Karpas-422 (cell line): Measurements from ENCODE around the gene GSPT1. TPM values are rescaled to one million over a fixed set of nuclear protein-coding genes. Genes with fewer than 3 reads are reported as not detected.

Experiments used
- DNase-seq: peaks from one replicate; pipeline ENCODE4 v3.0.0-alpha.2; 2015
- H2AFZ ChIP-seq: fragments of 200-600 bp; sonication (generic); 2 replicates; pipeline ENCODE4 v1.6.1; 2014; ENCODE audit warnings: antibody characterized with exemption, low read length, mixed read lengths
- H3K27ac ChIP-seq: fragments of 200-600 bp; sonication (generic); 2 replicates; pipeline ENCODE4 v1.5.1; 2014; ENCODE audit warnings: mild to moderate bottlenecking, low read length, moderate library complexity
- H3K27me3 ChIP-seq: fragments of 200-600 bp; sonication (generic); 2 replicates; pipeline ENCODE4 v1.6.1; 2014; ENCODE audit warnings: low read length, mixed read lengths
- H3K36me3 ChIP-seq: fragments of 200-600 bp; sonication (generic); 2 replicates; pipeline ENCODE4 v1.6.1; 2014; ENCODE audit warnings: low read length, mixed read lengths; ENCODE audit not compliant: insufficient read depth
- H3K4me1 ChIP-seq: fragments of 200-600 bp; sonication (generic); 2 replicates; pipeline ENCODE4 v1.6.1; 2014; ENCODE audit warnings: mild to moderate bottlenecking, low read length, mixed read lengths
- H3K4me2 ChIP-seq: fragments of 200-600 bp; sonication (generic); 2 replicates; pipeline ENCODE4 v1.6.1; 2014; ENCODE audit warnings: low read length, low read depth, mild to moderate bottlenecking; ENCODE audit not compliant: poor library complexity, severe bottlenecking
- H3K4me3 ChIP-seq: fragments of 200-600 bp; sonication (generic); 2 replicates; pipeline ENCODE4 v1.5.1; 2014; ENCODE audit warnings: mild to moderate bottlenecking, antibody characterized with exemption, low read length, mixed read lengths
- H3K79me2 ChIP-seq: fragments of 200-600 bp; sonication (generic); 2 replicates; pipeline ENCODE4 v1.6.1; 2014; ENCODE audit warnings: mild to moderate bottlenecking, low read length, mixed read lengths
- H3K9ac ChIP-seq: fragments of 200-600 bp; sonication (generic); 2 replicates; pipeline ENCODE4 v1.6.0; 2014; ENCODE audit warnings: low read length
- H3K9me2 ChIP-seq: fragments of 200-600 bp; sonication (generic), shearing (Covaris generic); replicated peaks from 2 replicates; pipeline ENCODE4 v1.6.0; 2014; ENCODE audit warnings: mild to moderate bottlenecking, low read length, moderate library complexity; ENCODE audit not compliant: insufficient read depth
- H3K9me3 ChIP-seq: fragments of 300-700, 200-600 bp; sonication (generic); 2 replicates; pipeline ENCODE4 v1.6.1; 2014; ENCODE audit warnings: low read length, mixed read lengths
- H4K20me1 ChIP-seq: fragments of 200-600 bp; sonication (generic); 2 replicates; pipeline ENCODE4 v1.6.1; 2014; ENCODE audit warnings: mild to moderate bottlenecking, antibody characterized with exemption, low read length, low read depth; ENCODE audit not compliant: insufficient read depth
- total RNA-seq: library from RNA; depleted of rRNA; stranded (reverse); fragments of >200 nt; shearing (Covaris generic); gene quantifications from 2 replicates; pipeline ENCODE4 v1.2.3, GENCODE V29; 2014; ENCODE audit warnings: low replicate concordance

GSPT1 gene
- total RNA-seq, 1 experiment from 2014 or later: 80.2 TPM

GRCh38 chr16:11862489-11862888 lies 53.3 kb downstream of the GSPT1 start:
- DNase-seq: no peak
- H3K79me2 ChIP-seq: peaks cover 76% of the 10 kb centered on the region
- H3K4me3 ChIP-seq: no peak overlapping the region
- no peaks in the 10 kb centered on the region for H4K20me1 ChIP-seq
- H3K9me2 ChIP-seq: no peaks in the 10 kb centered on the region
- H3K9me3 ChIP-seq: no peaks in the 10 kb centered on the region
- 0 out of 2 replicates have a peak overlapping the region, but pooled peaks have one; percentile 2 for H3K27ac ChIP-seq
- no peak overlapping the region for H2AFZ ChIP-seq
- no peak overlapping the region for H3K4me2 ChIP-seq
- H3K4me1 ChIP-seq: peaks cover 21% of the 10 kb centered on the region
- H3K27me3 ChIP-seq: no peaks in the 10 kb centered on the region
- peaks cover 4% of the 10 kb centered on the region; the same call in 1 of the 2 replicates for H3K36me3 ChIP-seq
- H3K9ac ChIP-seq: no peak overlapping the region

- H3K27me3 ChIP-seq: no peaks in the 10 kb centered on the region
- DNase-seq: no peak
- peaks cover 8% of the 10 kb centered on the region; the same call in 1 of the 2 replicates for H3K36me3 ChIP-seq
- H3K9me3 ChIP-seq: no peaks in the 10 kb centered on the region
- H3K79me2 ChIP-seq: peaks cover 79% of the 10 kb centered on the region
- H3K9me2 ChIP-seq: no peaks in the 10 kb centered on the region
- H2AFZ ChIP-seq: no peak overlapping the region
- peaks cover 21% of the 10 kb centered on the region for H3K4me1 ChIP-seq
- no peak overlapping the region for H3K4me3 ChIP-seq
- H4K20me1 ChIP-seq: no peaks in the 10 kb centered on the region
- H3K9ac ChIP-seq: no peak overlapping the region
- H3K4me2 ChIP-seq: no peak overlapping the region
- no peak overlapping the region for H3K27ac ChIP-seq
Observed at GRCh38 chr16:11857161-11857560, 58.6 kb downstream of the GSPT1 start.

GRCh38 chr16:11852092-11852809 lies 63.5 kb downstream of the GSPT1 start:
- Histone ChIP-seq H3K4me1 (peaks cover 29% of the 10 kb centered on the region), H3K4me2 (peak overlapping the region; percentile 83), H3K4me3 (peak overlapping the region; percentile 100), H3K9me3 (no peaks in the 10 kb centered on the region), H4K20me1 (0 out of 2 replicates have a peak, but pooled peaks cover 17% of the 10 kb centered on the region), H3K36me3 (peaks cover 32% of the 10 kb centered on the region), H3K27me3 (no peaks in the 10 kb centered on the region), H3K9me2 (no peaks in the 10 kb centered on the region), H3K27ac (peak overlapping the region; percentile 58; the same call in 1 of the 2 replicates), H3K9ac (peak overlapping the region; percentile 100), H3K79me2 (peaks cover 93% of the 10 kb centered on the region), H2AFZ (no peak overlapping the region; the same call in 1 of the 2 replicates)
- DNase-seq: peak; percentile 53

- peaks cover 29% of the 10 kb centered on the region for H3K4me1 ChIP-seq
- peak within 1 kb of the TSS; percentile 58 for H3K27ac ChIP-seq
- 0 out of 2 replicates have a peak, but pooled peaks cover 17% of the 10 kb centered on the region for H4K20me1 ChIP-seq
- H3K27me3 ChIP-seq: no peaks in the 10 kb centered on the region
- peaks cover 37% of the 10 kb centered on the region for H3K36me3 ChIP-seq
- peaks cover 92% of the 10 kb centered on the region for H3K79me2 ChIP-seq
- peak within 1 kb of the TSS; percentile 83 for H3K4me2 ChIP-seq
- H3K9ac ChIP-seq: peak within 1 kb of the TSS; percentile 100
- DNase-seq: peak; percentile 98
- no peaks in the 10 kb centered on the region for H3K9me3 ChIP-seq
- peak within 1 kb of the TSS; percentile 60 for H2AFZ ChIP-seq
- H3K4me3 ChIP-seq: peak within 1 kb of the TSS; percentile 100
- H3K9me2 ChIP-seq: no peaks in the 10 kb centered on the region
Observed at GRCh38 chr16:11851294-11852091, 64.3 kb downstream of the GSPT1 start, which contains the start of gene RSL1D1. Gene RSL1D1 (minus strand): TSS chr16:11851542. CDS start chr16:11851512, 30 bp downstream.

DNA sequence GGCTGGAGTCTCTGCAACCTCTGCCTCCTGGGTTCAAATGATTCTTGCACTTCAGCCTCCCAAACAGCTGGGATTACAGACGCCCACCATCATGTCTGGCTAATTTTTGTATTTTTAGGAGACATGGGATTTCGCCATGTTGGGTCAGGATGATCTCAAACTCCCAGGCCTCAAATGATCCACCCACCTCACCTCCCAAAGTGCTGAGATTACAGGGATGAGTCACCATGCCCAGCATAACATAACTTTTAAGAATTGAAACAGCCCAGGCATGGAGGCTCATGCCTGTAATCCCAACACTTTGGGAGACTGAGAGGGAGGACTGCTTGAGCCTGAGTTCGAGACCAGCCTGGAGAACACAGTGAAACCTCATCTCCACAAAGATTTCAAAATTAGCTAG lies 66.9 kb downstream of the GSPT1 start:
- no peak overlapping the region for H3K9ac ChIP-seq
- peaks cover 80% of the 10 kb centered on the region for H3K79me2 ChIP-seq
- H3K4me1 ChIP-seq: peaks cover 19% of the 10 kb centered on the region
- peaks cover 29% of the 10 kb centered on the region for H4K20me1 ChIP-seq
- H3K4me2 ChIP-seq: no peak overlapping the region
- H3K9me3 ChIP-seq: no peaks in the 10 kb centered on the region
- no peak overlapping the region for H3K4me3 ChIP-seq
- DNase-seq: no peak
- H2AFZ ChIP-seq: no peak overlapping the region
- no peaks in the 10 kb centered on the region for H3K9me2 ChIP-seq
- peaks cover 60% of the 10 kb centered on the region for H3K36me3 ChIP-seq
- no peak overlapping the region for H3K27ac ChIP-seq
- no peaks in the 10 kb centered on the region for H3K27me3 ChIP-seq

DNA sequence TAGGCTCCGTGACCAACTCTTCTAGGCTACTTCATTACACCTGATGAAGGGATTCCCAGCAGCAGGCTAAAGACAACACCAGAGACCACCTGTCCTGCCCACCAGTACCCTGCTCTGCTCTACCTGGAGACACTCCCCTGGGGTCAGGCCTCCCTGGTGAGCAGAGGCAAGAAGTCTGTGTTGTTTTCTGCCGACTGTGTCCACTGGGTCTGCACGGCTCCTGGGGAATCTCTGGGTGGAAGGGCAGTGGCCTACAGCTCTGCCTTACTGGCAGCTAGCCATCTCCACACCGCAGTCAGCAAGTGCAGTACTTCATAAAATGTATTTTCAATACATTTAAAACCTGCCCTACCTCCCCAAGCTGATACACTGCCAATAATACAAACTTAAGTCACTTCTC lies 71.3 kb downstream of the GSPT1 start:
- Histone ChIP-seq H3K4me1 (no peaks in the 10 kb centered on the region), H3K4me2 (no peak overlapping the region), H3K27ac (no peak overlapping the region), H3K9me3 (no peaks in the 10 kb centered on the region), H3K36me3 (peaks cover 82% of the 10 kb centered on the region), H3K9me2 (no peaks in the 10 kb centered on the region), H3K9ac (no peak overlapping the region), H3K4me3 (no peak overlapping the region), H4K20me1 (peaks cover 34% of the 10 kb centered on the region), H3K79me2 (peaks cover 42% of the 10 kb centered on the region), H2AFZ (no peak overlapping the region), H3K27me3 (no peaks in the 10 kb centered on the region)
- no peak for DNase-seq

- Histone ChIP-seq H3K4me3 (no peak overlapping the region), H3K27me3 (no peaks in the 10 kb centered on the region), H3K4me1 (no peaks in the 10 kb centered on the region), H3K79me2 (peaks cover 36% of the 10 kb centered on the region), H2AFZ (no peak overlapping the region), H3K9me3 (no peaks in the 10 kb centered on the region), H3K9ac (no peak overlapping the region), H3K27ac (no peak overlapping the region), H3K9me2 (no peaks in the 10 kb centered on the region), H4K20me1 (peaks cover 33% of the 10 kb centered on the region), H3K36me3 (peaks cover 81% of the 10 kb centered on the region), H3K4me2 (no peak overlapping the region)
- DNase-seq: no peak
Observed at GRCh38 chr16:11843861-11844260, 71.9 kb downstream of the GSPT1 start.

GRCh38 chr16:11843206-11843605 lies 72.5 kb downstream of the GSPT1 start:
- Histone ChIP-seq H3K9me2 (no peaks in the 10 kb centered on the region), H3K9ac (no peak overlapping the region), H4K20me1 (peaks cover 26% of the 10 kb centered on the region), H3K9me3 (no peaks in the 10 kb centered on the region), H3K4me3 (no peak overlapping the region), H3K27ac (no peak overlapping the region), H2AFZ (no peak overlapping the region), H3K4me2 (no peak overlapping the region), H3K79me2 (peaks cover 29% of the 10 kb centered on the region), H3K4me1 (no peaks in the 10 kb centered on the region), H3K36me3 (peaks cover 80% of the 10 kb centered on the region), H3K27me3 (no peaks in the 10 kb centered on the region)
- DNase-seq: no peak
